Fibroblast of the conjunctiva (primary cell): ENCODE results near the gene TENT4B.

Experiments used
- DNase-seq: peaks from one replicate; pipeline ENCODE4 v3.0.0-alpha.2; 2010; ENCODE audit warnings: low read depth

TENT4B gene

GRCh38 chr16:50256604-50257003 is 103.5 kb downstream of the TENT4B start:
- DNase-seq, result no peak

GRCh38 chr16:50257876-50258275 is 104.8 kb downstream of the TENT4B start:
- DNase-seq, result no peak

GRCh38 chr16:50259334-50260205 is 106.5 kb downstream of the TENT4B start:
- peak; percentile 53 for DNase-seq

GRCh38 chr16:50260206-50261159 is 107.4 kb downstream of the TENT4B start:
- DNase-seq, result no peak

- no peak for DNase-seq
Observed at GRCh38 chr16:50261160-50261706, 108.1 kb downstream of the TENT4B start.

GRCh38 chr16:50261707-50262235 is 108.7 kb downstream of the TENT4B start:
- DNase-seq, result no peak

GRCh38 chr16:50263060-50263909 is 110.2 kb downstream of the TENT4B start:
- DNase-seq, result no peak

- DNase-seq, result no peak
Observed at GRCh38 chr16:50263940-50264929, 111.1 kb downstream of the TENT4B start.

GRCh38 chr16:50265260-50265659 is 112.2 kb downstream of the TENT4B start:
- no peak for DNase-seq

- DNase-seq, result no peak
Observed at GRCh38 chr16:50265716-50266336, 112.7 kb downstream of the TENT4B start.

- DNase-seq, result peak; percentile 53
Observed at GRCh38 chr16:50266337-50267091, 113.4 kb downstream of the TENT4B start, which contains the start of gene ADCY7. Gene ADCY7, plus strand, starts transcription at chr16:50266551. Its CDS starts 21,629 bp downstream, at chr16:50288180.

GRCh38 chr16:50267151-50267631 is 114.1 kb downstream of the TENT4B start:
- DNase-seq, result no peak

GRCh38 chr16:50267651-50268050 is 114.5 kb downstream of the TENT4B start:
- DNase-seq, result no peak

- DNase-seq, result no peak
Observed at GRCh38 chr16:50268352-50268751, 115.2 kb downstream of the TENT4B start.

- DNase-seq, result no peak
Observed at GRCh38 chr16:50269061-50269705, 116.1 kb downstream of the TENT4B start.

- DNase-seq, result no peak
Observed at GRCh38 chr16:50269769-50270509, 116.8 kb downstream of the TENT4B start.

GRCh38 chr16:50270510-50271147 is 117.5 kb downstream of the TENT4B start:
- DNase-seq, result no peak
